ENCODE results near the gene TBC1D5. TPM values are rescaled to one million over a fixed set of nuclear protein-coding genes. Genes with fewer than 3 reads are reported as not detected.

TBC1D5 gene
- total RNA-seq, 1 experiment from 2014 or later = 181 TPM

- DNase-seq = no peak
- Histone ChIP-seq H3K27ac (ENCODE audit: low read length) (no peak overlapping the region), H3K9me3 (ENCODE audit: low read length) (no peaks in the 10 kb centered on the region; the same call in 1 of the 2 replicates), H2AFZ (ENCODE audit: low read length) (no peak overlapping the region), H4K20me1 (ENCODE audit: insufficient read depth, low read depth, low read length) (no peaks in the 10 kb centered on the region), H3K4me3 (ENCODE audit: low read length) (no peak overlapping the region), H3K36me3 (ENCODE audit: insufficient read depth, low read length) (no peaks in the 10 kb centered on the region), H3K9ac (ENCODE audit: low read length) (no peak overlapping the region), H3K4me2 (ENCODE audit: low read depth, low read length, poor library complexity, severe bottlenecking) (no peak overlapping the region), H3K4me1 (ENCODE audit: low read length) (peaks cover 13% of the 10 kb centered on the region), H3K9me2 (replicated peaks; ENCODE audit: insufficient read depth, low read length) (no peaks in the 10 kb centered on the region), H3K27me3 (ENCODE audit: low read length) (no peaks in the 10 kb centered on the region), H3K79me2 (ENCODE audit: low read length) (peaks cover 35% of the 10 kb centered on the region)
Observed at GRCh38 chr3:17456650-17457049, 285.8 kb downstream of the TBC1D5 start.

DNA sequence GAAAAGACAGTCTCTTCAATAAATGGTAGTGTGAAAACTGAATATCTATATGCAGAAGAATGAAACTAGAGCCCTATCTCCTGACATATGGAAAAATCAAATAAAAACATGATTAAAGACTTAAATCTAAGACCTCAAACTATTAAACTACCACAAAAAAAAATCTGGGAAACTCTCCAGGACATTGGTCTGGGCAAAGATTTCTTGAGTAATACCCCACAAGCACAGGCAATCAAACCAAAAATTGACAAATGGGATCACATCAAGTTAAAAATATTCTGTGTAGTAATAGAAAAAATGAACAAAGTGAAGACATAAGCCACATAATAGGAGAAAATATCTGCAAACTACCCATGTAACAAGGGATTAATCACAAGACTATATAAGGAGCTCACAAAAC lies 286.4 kb downstream of the TBC1D5 start:
- H3K27ac ChIP-seq (ENCODE audit: low read length) = no peak overlapping the region
- peaks cover 10% of the 10 kb centered on the region for H3K4me1 ChIP-seq (ENCODE audit: low read length)
- no peak overlapping the region for H2AFZ ChIP-seq (ENCODE audit: low read length)
- no peaks in the 10 kb centered on the region; the same call in 1 of the 2 replicates for H3K9me3 ChIP-seq (ENCODE audit: low read length)
- H3K9me2 ChIP-seq (replicated peaks; ENCODE audit: insufficient read depth, low read length) = no peaks in the 10 kb centered on the region
- no peak overlapping the region for H3K9ac ChIP-seq (ENCODE audit: low read length)
- H3K4me2 ChIP-seq (ENCODE audit: low read depth, low read length, poor library complexity, severe bottlenecking) = no peak overlapping the region
- no peak for DNase-seq
- no peaks in the 10 kb centered on the region for H4K20me1 ChIP-seq (ENCODE audit: insufficient read depth, low read depth, low read length)
- H3K4me3 ChIP-seq (ENCODE audit: low read length) = no peak overlapping the region
- no peaks in the 10 kb centered on the region for H3K36me3 ChIP-seq (ENCODE audit: insufficient read depth, low read length)
- no peaks in the 10 kb centered on the region for H3K27me3 ChIP-seq (ENCODE audit: low read length)
- peaks cover 31% of the 10 kb centered on the region for H3K79me2 ChIP-seq (ENCODE audit: low read length)

GRCh38 chr3:17444865-17445264 lies 297.6 kb downstream of the TBC1D5 start:
- Histone ChIP-seq H3K9me2 (replicated peaks; ENCODE audit: insufficient read depth, low read length) (no peaks in the 10 kb centered on the region), H2AFZ (ENCODE audit: low read length) (no peak overlapping the region), H3K79me2 (ENCODE audit: low read length) (peaks cover 37% of the 10 kb centered on the region), H4K20me1 (ENCODE audit: insufficient read depth, low read depth, low read length) (no peaks in the 10 kb centered on the region), H3K27me3 (ENCODE audit: low read length) (no peaks in the 10 kb centered on the region), H3K9me3 (ENCODE audit: low read length) (peaks cover 1% of the 10 kb centered on the region; the same call in 1 of the 2 replicates), H3K4me3 (ENCODE audit: low read length) (no peak overlapping the region), H3K9ac (ENCODE audit: low read length) (no peak overlapping the region), H3K27ac (ENCODE audit: low read length) (peak overlapping the region; percentile 19; the same call in 1 of the 2 replicates), H3K4me2 (ENCODE audit: low read depth, low read length, poor library complexity, severe bottlenecking) (no peak overlapping the region), H3K4me1 (ENCODE audit: low read length) (peaks cover 57% of the 10 kb centered on the region), H3K36me3 (ENCODE audit: insufficient read depth, low read length) (peaks cover 12% of the 10 kb centered on the region)
- DNase-seq = no peak

GRCh38 chr3:17443142-17443541 lies 299.3 kb downstream of the TBC1D5 start:
- H2AFZ ChIP-seq (ENCODE audit: low read length) = no peak overlapping the region
- H3K36me3 ChIP-seq (ENCODE audit: insufficient read depth, low read length) = peaks cover 14% of the 10 kb centered on the region
- H3K27me3 ChIP-seq (ENCODE audit: low read length) = no peaks in the 10 kb centered on the region
- no peaks in the 10 kb centered on the region for H3K9me2 ChIP-seq (replicated peaks; ENCODE audit: insufficient read depth, low read length)
- no peak overlapping the region for H3K4me3 ChIP-seq (ENCODE audit: low read length)
- peak overlapping the region; percentile 68 for H3K27ac ChIP-seq (ENCODE audit: low read length)
- H3K79me2 ChIP-seq (ENCODE audit: low read length) = peaks cover 31% of the 10 kb centered on the region
- no peak overlapping the region for H3K9ac ChIP-seq (ENCODE audit: low read length)
- no peaks in the 10 kb centered on the region for H4K20me1 ChIP-seq (ENCODE audit: insufficient read depth, low read depth, low read length)
- peaks cover 40% of the 10 kb centered on the region for H3K4me1 ChIP-seq (ENCODE audit: low read length)
- no peak for DNase-seq
- H3K4me2 ChIP-seq (ENCODE audit: low read depth, low read length, poor library complexity, severe bottlenecking) = peak overlapping the region; percentile 10
- H3K9me3 ChIP-seq (ENCODE audit: low read length) = peaks cover 7% of the 10 kb centered on the region; the same call in 1 of the 2 replicates

- Histone ChIP-seq H3K27ac (ENCODE audit: low read length) (peak overlapping the region; percentile 68), H3K9me2 (replicated peaks; ENCODE audit: insufficient read depth, low read length) (no peaks in the 10 kb centered on the region), H3K9ac (ENCODE audit: low read length) (no peak overlapping the region), H3K79me2 (ENCODE audit: low read length) (peaks cover 29% of the 10 kb centered on the region), H3K27me3 (ENCODE audit: low read length) (no peaks in the 10 kb centered on the region), H3K4me3 (ENCODE audit: low read length) (no peak overlapping the region), H3K36me3 (ENCODE audit: insufficient read depth, low read length) (peaks cover 14% of the 10 kb centered on the region), H3K9me3 (ENCODE audit: low read length) (peaks cover 7% of the 10 kb centered on the region; the same call in 1 of the 2 replicates), H3K4me1 (ENCODE audit: low read length) (peaks cover 33% of the 10 kb centered on the region), H2AFZ (ENCODE audit: low read length) (no peak overlapping the region), H3K4me2 (ENCODE audit: low read depth, low read length, poor library complexity, severe bottlenecking) (peak overlapping the region; percentile 10), H4K20me1 (ENCODE audit: insufficient read depth, low read depth, low read length) (no peaks in the 10 kb centered on the region)
- DNase-seq = peak; percentile 52
Observed at GRCh38 chr3:17442332-17443049, 299.9 kb downstream of the TBC1D5 start.

- peaks cover 14% of the 10 kb centered on the region for H3K79me2 ChIP-seq (ENCODE audit: low read length)
- no peak overlapping the region for H3K9ac ChIP-seq (ENCODE audit: low read length)
- no peak overlapping the region for H3K4me2 ChIP-seq (ENCODE audit: low read depth, low read length, poor library complexity, severe bottlenecking)
- H3K4me3 ChIP-seq (ENCODE audit: low read length) = no peak overlapping the region
- no peaks in the 10 kb centered on the region for H4K20me1 ChIP-seq (ENCODE audit: insufficient read depth, low read depth, low read length)
- H3K9me2 ChIP-seq (replicated peaks; ENCODE audit: insufficient read depth, low read length) = no peaks in the 10 kb centered on the region
- peaks cover 28% of the 10 kb centered on the region for H3K4me1 ChIP-seq (ENCODE audit: low read length)
- H3K9me3 ChIP-seq (ENCODE audit: low read length) = no peaks in the 10 kb centered on the region; the same call in 1 of the 2 replicates
- DNase-seq = no peak
- 0 out of 2 replicates have a peak, but pooled peaks cover 8% of the 10 kb centered on the region for H3K36me3 ChIP-seq (ENCODE audit: insufficient read depth, low read length)
- no peaks in the 10 kb centered on the region for H3K27me3 ChIP-seq (ENCODE audit: low read length)
- no peak overlapping the region for H3K27ac ChIP-seq (ENCODE audit: low read length)
- no peak overlapping the region for H2AFZ ChIP-seq (ENCODE audit: low read length)
Observed at GRCh38 chr3:17433876-17434275, 308.6 kb downstream of the TBC1D5 start.

DNA sequence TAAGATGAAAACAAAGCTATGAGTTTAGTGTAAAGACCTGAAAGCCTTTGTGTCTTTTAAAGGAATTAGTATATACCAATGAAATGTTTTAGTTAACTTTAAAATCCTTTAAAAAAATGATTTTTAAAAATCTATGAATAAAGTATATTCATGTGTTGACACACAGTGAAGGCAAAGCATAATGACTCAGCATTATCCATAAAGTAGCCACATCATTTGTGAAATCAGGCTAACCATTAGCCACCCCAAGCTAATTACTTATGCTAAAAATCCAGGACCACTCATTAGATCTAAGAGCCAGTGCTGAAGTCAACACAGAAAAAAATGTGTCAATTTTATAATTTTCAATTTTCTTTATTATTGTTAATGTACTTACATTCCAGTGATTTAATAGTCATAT lies 310.2 kb downstream of the TBC1D5 start:
- H3K4me1 ChIP-seq (ENCODE audit: low read length) = peaks cover 28% of the 10 kb centered on the region
- DNase-seq = peak; percentile 54
- 0 out of 2 replicates have a peak, but pooled peaks cover 8% of the 10 kb centered on the region for H3K36me3 ChIP-seq (ENCODE audit: insufficient read depth, low read length)
- H3K79me2 ChIP-seq (ENCODE audit: low read length) = peaks cover 17% of the 10 kb centered on the region
- H3K9ac ChIP-seq (ENCODE audit: low read length) = no peak overlapping the region
- no peaks in the 10 kb centered on the region for H3K27me3 ChIP-seq (ENCODE audit: low read length)
- H3K9me3 ChIP-seq (ENCODE audit: low read length) = no peaks in the 10 kb centered on the region; the same call in 1 of the 2 replicates
- H3K4me2 ChIP-seq (ENCODE audit: low read depth, low read length, poor library complexity, severe bottlenecking) = no peak overlapping the region
- no peak overlapping the region for H2AFZ ChIP-seq (ENCODE audit: low read length)
- no peaks in the 10 kb centered on the region for H3K9me2 ChIP-seq (replicated peaks; ENCODE audit: insufficient read depth, low read length)
- no peaks in the 10 kb centered on the region for H4K20me1 ChIP-seq (ENCODE audit: insufficient read depth, low read depth, low read length)
- H3K4me3 ChIP-seq (ENCODE audit: low read length) = no peak overlapping the region
- H3K27ac ChIP-seq (ENCODE audit: low read length) = peak overlapping the region; percentile 60

DNA sequence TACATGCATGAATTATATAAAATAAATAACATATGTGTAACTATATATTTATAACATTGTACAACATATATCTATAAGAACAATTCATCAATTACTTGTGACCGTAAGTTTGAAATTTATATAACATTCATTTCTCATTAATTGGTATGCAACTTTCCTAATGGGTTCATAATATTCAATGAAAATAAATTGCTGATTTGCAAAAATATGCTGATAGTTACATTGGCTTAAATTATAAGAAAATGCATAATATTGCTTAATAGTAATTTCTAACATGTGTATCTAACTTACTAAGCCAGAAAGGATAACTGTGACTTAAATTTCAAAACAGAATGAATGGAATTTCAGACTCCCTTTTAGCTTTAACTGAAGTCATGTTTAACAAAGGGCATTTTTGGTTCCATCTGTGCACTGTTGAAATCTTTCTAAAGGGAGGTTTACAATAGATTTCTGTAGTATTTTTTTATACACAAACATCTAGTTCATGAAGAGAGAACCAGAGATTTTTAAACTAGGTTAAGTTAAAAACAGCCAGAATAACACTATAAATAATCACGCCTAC lies 310.9 kb downstream of the TBC1D5 start:
- Histone ChIP-seq H3K79me2 (ENCODE audit: low read length) (peaks cover 17% of the 10 kb centered on the region), H3K4me1 (ENCODE audit: low read length) (peaks cover 28% of the 10 kb centered on the region), H3K36me3 (ENCODE audit: insufficient read depth, low read length) (0 out of 2 replicates have a peak, but pooled peaks cover 8% of the 10 kb centered on the region), H3K4me2 (ENCODE audit: low read depth, low read length, poor library complexity, severe bottlenecking) (peak overlapping the region; percentile 14), H3K9ac (ENCODE audit: low read length) (no peak overlapping the region), H3K9me3 (ENCODE audit: low read length) (no peaks in the 10 kb centered on the region; the same call in 1 of the 2 replicates), H3K4me3 (ENCODE audit: low read length) (no peak overlapping the region), H3K27ac (ENCODE audit: low read length) (peak overlapping the region; percentile 60), H4K20me1 (ENCODE audit: insufficient read depth, low read depth, low read length) (no peaks in the 10 kb centered on the region), H3K27me3 (ENCODE audit: low read length) (no peaks in the 10 kb centered on the region), H2AFZ (ENCODE audit: low read length) (no peak overlapping the region; the same call in 1 of the 2 replicates), H3K9me2 (replicated peaks; ENCODE audit: insufficient read depth, low read length) (no peaks in the 10 kb centered on the region)
- DNase-seq = no peak
